NOMO-1 (cell line): ENCODE results near the gene RNU11.
A peak's percentile ranks its signal among the peaks of the same experiment; 100 is the strongest.
"Not testable (repeated sequence)": the region's sequence is repeated elsewhere in the genome, so short reads cannot be mapped to it uniquely, and the experiment has no call there.

Experiments used
- DNase-seq, 2 experiments: peaks; one replicate each; lab custom pipeline; 2025; ENCODE audit not compliant: unreplicated experiment in 2 of 2; lab: John Stamatoyannopoulos, UW

RNU11 gene

DNA sequence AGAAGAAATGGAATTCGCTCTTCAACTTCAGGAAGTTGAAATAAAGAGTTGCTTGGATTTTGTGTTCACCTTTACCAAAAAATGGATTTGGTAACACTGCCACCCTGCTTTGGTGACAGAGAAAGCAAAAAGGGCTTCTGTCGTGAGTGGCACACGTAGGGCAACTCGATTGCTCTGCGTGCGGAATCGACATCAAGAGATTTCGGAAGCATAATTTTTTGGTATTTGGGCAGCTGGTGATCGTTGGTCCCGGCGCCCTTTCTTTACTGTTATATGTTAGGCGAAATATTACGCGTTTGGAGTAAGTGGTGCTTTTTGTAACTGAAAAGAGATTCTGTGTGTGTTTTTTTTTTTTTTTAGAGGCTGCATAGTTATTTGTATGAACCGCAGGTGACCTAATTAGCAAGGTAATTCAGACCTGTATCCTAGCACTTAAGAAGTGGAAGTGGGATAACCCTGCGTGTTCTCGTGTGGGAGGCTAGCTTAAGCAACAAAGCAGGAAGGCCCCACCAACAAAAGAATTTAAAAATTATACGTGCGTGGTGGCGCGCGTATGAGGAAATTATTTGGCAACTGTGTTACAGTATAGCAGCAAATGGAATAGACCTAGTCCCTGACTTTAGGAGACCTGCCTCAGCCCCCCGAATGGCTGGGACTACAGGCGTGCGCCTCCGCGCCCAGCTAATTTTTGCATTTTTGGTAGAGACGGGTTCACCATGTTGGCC is at the start of gene RNU11:
TSS of gene RNU11 (plus strand) at position 127 of the 725 bp plus-strand sequence.
- peak; percentile 94 to 96 for DNase-seq

DNA sequence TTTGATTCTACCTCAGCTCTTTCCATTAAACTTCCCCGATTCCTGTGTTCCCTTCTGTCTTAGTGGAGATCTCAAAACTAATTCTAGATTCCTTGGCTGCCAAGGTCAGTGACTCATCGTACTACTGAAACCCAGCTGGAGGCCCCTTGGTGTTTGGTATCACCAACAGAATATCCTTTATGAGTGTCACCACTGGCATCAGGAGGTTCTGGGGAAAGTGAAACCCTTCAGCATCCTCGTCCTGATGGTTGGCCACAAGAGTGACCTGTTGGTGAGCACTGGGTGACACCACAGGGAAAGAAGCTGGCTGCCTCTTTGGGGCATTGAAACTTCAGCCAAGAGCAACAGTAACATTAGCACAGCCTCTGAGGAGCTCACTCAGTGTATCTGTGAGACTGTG is 46.7 kb upstream of the RNU11 start:
- no peak for DNase-seq

DNA sequence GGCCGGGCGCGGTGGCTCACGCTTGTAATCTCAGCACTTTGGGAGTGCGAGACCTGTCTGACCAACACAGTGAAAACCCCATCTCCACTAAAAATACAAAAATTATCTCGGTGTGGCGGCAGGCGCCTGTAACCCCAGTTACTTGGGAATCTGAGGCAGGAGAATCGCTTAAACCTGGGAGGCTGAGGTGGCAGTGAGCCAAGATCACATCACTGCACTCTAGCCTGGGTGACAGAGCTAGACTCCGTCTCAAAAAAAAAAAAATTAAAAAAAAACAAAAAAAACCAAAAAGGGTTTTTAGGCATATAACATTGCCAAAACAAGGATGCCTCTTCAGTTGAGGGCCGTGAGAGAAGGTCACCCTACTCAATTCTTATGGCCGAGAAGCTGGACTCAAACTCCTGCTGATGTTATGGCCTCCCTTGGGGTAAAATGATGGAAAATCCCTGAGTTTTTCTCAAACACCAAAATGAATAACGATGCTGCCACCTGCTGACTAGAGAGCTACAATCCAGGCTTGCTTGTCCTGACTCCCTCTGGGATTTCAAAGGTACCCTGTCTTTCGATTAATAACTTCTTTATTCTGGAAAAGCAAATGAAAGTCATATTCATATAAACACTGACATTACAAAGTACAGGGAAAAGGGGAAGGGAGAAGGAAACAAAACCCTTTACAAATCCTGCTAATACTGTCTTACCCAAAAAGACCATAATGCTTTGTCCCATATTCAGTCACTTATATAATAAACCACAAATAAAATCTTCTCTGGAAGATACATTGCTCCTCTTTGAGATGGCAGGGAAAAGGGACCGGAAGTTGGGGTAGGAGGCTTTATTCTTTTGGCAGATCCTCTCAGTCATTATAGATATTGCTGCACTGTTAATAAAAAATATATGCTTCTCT is 45.6 kb upstream of the RNU11 start:
- peak; percentile 22 to 47 for DNase-seq

DNA sequence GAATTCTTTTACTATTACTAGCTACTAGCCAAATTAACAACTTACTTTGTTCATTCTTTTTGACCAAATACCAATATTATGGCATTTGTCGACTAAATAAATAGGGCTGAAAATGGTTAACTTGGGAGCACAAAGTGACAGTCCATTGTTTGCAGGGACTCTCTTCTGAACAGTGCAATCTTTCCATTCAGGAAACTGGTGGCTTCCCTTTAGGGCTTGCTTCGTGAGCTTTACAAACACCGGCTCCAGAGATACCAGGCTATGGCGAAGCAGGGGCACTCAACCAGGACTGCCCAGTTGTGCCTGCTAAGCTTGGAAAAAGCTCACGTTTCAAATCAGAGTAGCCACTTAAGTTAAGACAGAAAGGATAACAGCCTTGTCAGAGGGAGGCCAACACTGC is 44.0 kb upstream of the RNU11 start:
- DNase-seq: no peak

DNA sequence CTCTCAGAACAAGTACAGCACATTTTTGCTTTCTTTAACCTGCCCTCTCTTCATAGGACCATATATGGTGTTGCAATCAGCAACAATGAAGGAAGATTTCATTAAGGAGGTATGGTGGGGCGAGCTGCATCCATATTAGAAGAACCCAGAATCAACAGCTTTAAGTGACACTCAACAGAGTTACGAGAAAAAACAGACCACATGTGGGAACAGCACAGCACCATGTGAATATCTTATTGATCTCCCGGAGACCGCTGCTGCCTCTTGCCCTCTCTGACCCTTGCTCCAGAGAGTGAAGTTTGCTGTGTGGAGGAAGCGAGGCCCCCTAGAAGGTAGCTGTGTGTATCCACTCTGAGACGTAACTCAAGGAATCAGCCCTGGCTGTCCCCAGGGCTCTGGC is 43.4 kb upstream of the RNU11 start:
- no peak for DNase-seq

DNA sequence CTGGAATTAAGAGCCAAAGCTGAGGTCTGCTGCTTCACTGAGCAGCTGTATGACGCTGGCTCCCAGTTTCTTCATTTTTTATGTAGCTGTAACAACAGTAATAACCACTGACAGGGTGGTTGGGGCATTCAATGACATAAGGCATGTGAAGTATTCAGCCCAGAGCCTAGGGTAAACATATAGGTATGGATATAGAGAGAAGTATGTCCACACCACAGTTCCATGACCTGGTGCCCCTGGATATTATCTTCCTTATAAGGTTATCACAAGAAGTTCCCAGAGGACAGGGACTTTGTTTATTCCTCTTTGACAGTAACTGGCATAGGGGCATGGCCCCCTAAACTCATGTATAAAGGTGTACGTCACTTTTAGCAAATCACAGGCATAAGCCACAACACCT is 41.6 kb upstream of the RNU11 start:
- DNase-seq: no peak

DNA sequence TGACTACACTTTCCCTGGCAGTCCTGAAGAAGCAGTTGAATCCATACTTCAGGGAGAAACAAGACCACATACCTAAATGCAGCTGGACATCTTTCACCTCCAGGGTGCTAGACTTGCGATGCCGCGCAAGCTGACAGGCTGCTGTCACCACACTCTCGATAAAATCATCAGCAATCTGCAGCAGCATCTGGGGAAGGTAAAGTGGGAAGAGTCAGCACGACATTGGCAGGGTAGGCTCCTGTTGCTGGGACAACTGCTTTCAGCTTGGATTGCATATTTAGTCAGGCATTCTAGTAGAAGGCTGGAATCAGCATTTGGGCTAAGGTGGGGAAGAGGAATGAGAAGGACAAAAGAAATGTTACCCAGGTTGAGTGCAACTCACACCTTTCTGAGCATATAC is 35.2 kb upstream of the RNU11 start:
- no peak for DNase-seq

DNA sequence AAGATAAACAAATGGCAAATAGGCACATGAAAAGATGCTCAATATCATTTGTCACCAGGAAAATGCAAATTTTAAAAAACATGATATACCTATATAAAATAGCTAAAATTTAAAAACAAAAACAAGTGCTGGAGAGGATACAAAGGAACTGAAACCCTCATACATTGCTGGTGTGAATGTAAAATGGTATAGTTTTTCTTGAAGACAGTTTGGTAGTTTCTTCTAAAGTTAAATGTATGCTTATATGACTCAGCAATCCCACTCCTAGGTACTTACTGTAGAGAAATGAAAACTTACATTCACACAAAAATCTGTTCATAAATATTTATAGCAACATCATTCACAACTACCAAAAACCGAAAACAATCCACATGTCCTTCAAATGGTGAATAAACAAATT is 16.7 kb upstream of the RNU11 start:
- no peak for DNase-seq

DNA sequence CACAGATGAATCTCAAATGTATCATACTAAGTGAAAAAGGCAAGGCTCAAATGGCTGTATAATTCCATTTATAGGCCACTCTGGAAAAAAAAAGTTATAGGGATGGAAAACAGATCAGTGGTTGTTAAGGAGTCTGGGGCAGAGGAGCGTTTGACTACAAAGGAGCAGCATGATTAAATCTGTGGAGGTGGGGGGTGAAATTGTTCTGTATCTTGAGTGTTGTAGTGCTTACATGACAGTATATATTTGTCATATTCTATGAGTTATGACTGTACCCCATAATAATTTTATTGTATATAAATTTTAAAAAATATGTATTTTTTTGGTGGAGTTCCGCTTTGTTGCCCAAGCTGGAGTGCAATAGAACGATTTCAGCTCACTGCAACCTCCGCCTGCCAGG is 15.8 kb upstream of the RNU11 start:
- DNase-seq: no peak

DNA sequence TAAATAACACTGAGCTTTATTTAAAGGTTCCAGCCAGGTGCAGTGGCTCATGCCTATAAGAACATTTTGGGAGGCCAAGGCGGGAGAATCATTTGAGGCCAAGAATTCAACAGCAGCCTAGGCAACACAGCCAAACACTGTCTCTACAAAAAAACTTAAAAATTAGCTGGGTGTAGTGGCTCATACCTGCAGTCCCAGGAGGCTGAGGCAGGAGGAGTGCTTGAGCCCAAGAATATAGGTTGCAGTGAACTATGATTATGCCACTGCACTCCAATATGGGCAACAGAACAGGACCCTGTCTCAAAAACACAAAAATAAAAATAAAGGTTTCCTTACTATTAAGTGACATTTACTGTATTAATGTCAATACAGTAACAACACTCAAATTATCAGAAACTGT is 7.6 kb upstream of the RNU11 start:
- peak; percentile 9 to 11 for DNase-seq

DNA sequence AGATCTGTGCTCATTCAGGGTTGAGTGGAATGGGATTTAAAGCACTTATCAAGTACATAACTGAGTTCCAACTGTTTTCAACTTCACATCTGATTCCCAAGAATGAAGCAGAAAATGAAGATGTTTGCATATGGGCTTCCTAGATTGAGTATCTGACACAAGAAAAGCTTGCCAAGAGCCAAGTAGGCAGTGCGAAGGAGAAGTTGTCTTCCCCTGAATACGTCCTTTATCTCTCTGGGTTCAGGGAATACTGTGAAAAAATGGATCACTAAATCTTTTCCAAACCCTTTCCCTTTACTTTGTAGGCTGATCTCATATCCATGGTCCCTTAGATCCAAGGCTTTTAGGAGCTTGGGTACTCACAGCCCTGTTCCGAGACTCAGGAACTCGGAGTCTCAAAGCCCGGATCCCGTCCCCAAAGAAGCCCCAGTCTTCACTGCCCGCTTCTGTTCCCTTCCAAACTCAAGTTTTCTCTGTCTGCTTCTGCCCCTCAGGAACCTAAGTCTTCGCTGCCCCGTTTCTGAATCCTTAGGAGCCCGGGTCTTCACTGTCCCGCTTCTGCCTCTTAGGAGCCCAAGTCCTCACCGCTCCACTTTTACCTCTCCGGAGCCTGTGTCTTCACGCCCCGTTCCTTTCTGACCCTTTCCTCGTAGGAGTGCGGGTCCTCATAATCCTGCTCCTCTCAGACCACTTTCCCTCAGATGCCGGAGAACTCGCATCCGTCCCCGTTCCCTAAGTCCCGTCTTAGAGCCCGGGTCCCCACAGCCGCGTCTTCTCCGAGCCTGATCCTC is 6.1 kb upstream of the RNU11 start:
- DNase-seq: no peak

DNA sequence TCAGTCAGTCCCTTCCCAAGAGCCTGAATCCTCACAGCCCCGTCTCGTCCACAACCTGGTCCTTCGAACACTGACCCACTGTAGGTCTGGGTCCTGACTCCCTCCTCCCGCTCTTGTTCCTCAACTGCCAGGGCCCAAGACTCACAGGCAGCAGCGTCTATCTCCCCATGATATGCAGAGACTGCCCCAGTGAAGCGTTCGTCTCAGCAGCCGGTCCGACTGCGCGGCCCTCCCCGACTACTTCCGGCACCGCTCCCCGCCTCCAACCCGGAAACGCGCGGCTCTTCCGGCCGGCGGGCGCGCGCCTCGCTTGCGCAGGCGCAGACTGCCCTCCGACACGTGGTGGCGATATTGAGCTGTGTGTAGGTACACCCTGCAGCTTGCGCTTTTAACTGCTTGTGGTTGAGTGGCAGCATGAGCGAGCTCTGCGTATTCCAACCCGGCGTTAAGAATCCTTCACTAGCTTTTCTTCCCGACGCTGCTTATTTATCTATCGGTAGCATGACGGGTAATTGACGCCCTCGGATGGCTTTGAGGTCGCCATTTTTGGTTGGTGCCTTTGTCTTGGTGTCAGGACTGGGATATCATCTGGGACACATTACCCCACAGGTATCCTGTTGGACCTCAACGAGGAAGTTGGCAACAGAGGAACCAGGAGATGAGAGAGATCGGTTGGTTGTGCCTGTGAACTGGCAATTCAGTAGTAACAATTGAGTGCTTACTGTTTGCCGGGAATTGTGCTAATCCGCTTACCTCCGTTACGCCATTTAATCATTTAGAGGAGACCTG is 5.4 kb upstream of the RNU11 start, which contains the start of gene TAF12:
TSS of gene TAF12 (minus strand) at position 221 of the 789 bp plus-strand sequence. CDS start 20,986 bp downstream, outside the sequence.
- peak; percentile 95 to 98 for DNase-seq

DNA sequence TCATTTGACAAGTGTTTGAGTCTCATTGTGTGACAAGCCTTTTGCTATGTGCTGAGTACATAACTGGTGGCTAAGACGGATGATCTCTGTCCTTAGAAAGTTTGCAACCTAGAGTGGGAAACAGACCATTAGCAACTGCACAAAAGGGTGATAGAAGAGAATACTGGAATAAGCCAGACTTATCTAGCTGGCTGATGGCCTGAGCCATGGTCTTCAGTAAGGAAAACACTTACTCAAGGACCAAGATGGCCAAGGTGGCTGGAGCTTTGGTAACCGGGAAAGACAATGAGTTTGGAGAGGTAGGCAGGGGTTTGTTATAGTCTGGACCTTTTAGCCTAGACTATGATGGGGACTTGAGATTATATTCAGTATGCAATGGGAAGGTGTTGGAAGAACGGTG is 3.9 kb upstream of the RNU11 start:
- no peak for DNase-seq

DNA sequence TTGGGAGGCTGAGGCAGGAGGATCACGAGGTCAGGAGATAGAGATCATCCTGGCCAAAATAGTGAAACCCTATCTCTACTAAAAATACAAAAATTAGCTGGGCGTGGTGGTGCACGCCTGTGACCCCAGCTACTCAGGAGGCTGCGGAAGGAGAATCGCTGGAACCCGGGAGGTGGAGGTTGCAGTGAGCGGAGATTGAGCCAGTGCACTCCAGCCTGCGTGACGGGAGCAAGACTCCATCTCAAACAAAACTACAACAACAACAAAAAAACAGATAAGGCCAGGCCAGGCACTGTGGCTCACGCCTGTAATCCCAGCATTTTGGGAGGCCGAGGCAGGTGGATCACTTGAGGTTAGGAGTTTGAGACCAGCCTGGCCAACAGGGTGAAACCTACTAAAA is 3.0 kb upstream of the RNU11 start:
- DNase-seq: not testable (repeated sequence)

DNA sequence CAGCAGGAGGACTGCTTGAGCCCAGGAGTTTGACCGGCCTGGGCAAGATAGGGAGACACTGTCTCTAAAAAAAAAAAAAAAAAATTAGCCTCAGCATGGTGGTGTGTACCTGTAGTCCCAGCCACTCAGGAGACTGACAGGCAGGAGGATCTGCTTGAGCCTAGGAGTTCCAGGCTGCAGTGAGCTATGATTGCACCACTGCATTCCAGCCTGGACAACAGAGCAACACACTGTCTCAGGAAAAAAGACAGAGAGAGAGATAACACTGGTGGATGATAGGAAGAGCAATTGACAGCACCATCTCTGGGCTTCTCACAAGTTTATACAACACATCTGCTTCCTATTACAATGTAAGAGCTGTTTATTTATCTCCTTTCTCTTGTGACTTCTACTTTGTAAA is 2.4 kb upstream of the RNU11 start:
- no peak for DNase-seq

DNA sequence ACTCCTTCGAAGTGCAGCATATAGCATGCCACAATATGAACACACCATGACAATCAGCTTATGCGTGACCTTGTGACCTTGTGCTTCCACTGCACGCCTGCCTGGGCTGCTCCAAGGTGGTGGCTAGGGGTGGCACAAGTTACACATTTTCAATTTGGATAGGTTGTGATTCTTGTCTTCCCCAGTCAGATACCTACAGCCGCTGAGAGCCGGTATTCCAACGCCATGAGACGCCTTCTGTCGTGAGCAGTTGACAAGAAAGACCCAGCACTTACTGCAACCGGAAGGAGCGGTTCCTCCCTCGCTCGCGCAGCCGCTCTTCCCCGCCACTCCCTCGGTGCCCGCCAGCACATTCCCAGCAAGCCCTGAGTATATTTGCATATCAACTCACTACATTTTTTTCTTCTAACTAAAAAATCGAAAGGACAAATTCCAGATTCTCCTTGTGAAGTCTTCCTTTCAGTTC is 359 bp upstream of the RNU11 start:
- DNase-seq: peak; percentile 85 to 95

DNA sequence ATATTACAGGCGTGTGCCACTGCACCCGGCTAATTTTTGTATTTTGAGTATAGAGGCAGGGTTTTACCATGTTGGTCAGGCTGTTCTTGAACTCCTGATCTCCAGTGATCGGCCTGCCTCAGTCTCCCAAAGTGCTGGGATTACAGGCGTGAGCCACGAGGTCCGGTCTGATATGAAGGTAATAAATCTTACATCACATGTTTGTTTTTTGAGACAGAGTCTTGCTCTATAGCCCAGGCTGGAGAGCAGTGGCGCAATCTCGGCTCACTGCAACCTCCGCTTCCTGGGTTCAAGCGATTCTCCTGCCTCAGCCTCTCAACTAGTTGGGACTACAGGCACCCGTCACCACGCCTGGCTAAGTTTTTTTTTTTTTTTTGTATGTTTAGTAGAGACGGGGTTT is 4.7 kb downstream of the RNU11 start:
- not testable (repeated sequence) for DNase-seq

DNA sequence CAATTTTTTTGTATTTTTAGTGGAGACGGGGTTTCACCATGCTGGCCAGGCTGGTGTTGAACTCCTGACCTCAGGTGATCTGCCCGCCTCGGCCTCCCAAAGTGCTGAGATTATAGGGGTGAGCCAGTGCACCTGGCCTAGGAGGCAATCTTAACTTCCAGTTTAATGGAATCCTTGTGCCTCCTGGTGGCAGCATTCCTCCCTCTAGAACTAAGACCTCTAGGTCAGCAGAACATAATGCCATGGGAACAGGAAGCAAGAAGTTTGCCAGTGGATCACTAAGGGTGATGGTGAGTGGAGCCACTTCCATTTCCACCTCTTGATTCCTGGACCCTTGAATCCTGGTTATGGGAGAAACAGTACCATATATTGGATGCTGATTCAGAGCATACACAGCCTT is 5.5 kb downstream of the RNU11 start:
- DNase-seq: not testable (repeated sequence)

DNA sequence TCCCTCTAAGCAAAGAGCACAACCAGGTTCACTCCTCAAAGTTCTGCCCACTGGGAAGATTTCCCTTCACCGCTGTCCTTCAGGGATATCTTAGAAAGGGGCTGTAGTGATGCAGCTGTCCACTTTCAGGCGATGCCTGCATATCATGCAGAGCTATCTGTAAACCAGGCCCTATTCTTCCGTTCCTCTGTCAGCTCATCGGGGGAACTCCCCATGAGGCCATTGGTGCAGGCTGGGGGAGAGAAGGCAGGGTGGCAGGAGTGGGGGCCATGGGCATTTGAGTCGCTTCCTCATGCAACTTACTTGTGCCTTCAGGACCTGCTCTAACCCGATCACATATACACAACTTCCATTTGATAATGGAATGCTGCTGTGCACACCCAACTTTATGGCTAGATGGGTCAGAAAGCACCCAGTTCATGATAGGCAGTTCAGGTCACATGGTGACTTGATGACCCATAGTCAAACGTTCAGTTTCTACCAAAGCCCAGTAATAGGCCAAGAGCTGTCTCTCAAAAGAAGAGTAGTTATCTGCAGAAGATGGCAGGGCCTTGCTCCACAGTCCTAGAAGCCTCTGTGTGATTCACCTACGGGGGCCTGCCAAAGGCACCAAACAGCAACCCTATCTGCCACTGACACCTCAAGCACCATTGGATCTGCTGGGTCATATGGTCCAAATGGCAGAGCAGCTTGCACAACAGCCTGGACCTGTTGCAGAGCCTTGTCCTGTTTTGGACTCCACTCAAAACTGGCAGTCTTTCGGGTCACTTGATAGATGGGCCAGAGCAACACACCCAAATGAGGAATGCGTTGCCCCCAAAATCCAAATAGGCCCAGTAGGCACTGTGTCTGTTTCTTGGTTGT is 7.3 kb downstream of the RNU11 start:
- not testable (repeated sequence) for DNase-seq
